Prostate gland (tissue), 2 donors: ENCODE results near the gene RIPOR3. TPM values are rescaled to one million over a fixed set of nuclear protein-coding genes. Genes with fewer than 3 reads are reported as not detected.

ENCODE experiments used
- DNase-seq: peaks from one replicate; pipeline ENCODE4 v3.0.0-alpha.2; 2019; ENCODE audit warnings: low spot score
- H3K27ac ChIP-seq, 2 donors: fragments of 200-600 bp; sonication (generic); 2 replicates each; pipeline ENCODE4 v1.5.1; 2017 to 2019
- H3K27me3 ChIP-seq: fragments of 200-600 bp; sonication (generic); replicated peaks from 2 replicates; pipeline ENCODE4 v1.5.1; 2019; ENCODE audit not compliant: insufficient read depth
- H3K36me3 ChIP-seq, 2 donors: fragments of 200-600 bp; sonication (generic); 1 replicate in 1 of 2; 2 replicates in 1 of 2; pipeline versions ENCODE4 v1.5.1 to v1.8.1; 2017 to 2019
- H3K4me1 ChIP-seq: fragments of 200-600 bp; sonication (generic); replicated peaks from 2 replicates; pipeline ENCODE4 v1.5.1; 2019
- H3K4me3 ChIP-seq, 2 donors: fragments of 200-600 bp; sonication (generic); 2 replicates each; pipeline ENCODE4 v1.5.1; 2017 to 2019
- H3K9me3 ChIP-seq: fragments of 200-600 bp; sonication (generic); 2 replicates; pipeline ENCODE4 v1.5.1; 2017
- POLR2A ChIP-seq: fragments of 450-650 bp; IDR thresholded peaks from one replicate; pipeline ENCODE4 v1.6.1; 2016; ENCODE audit warnings: antibody characterized with exemption, mild to moderate bottlenecking
- POLR2AphosphoS5 ChIP-seq: sonication (generic); formaldehyde crosslinking; IDR thresholded peaks from one replicate; pipeline ENCODE4 v1.6.1; 2017; ENCODE audit warnings: antibody characterized with exemption
- WGBS: methylation state at CpG from one replicate; pipeline ENCODE4 v1.1.5; 2018; 5-methylcytosine and 5-hydroxymethylcytosine counted together
- intact Hi-C: fragments of 100-400 bp; cut with DNase I; formaldehyde crosslinking; loops from one replicate; pipeline ENCODE4 v1.14.2; 2022
- total RNA-seq, 2 donors: library from RNA; depleted of rRNA; stranded (reverse); fragments of >200 nt; gene quantifications; one replicate each; pipeline ENCODE4 v1.1.0, GENCODE V29; 2016
- TF ChIP-seq, protein P1 (sequence below), 4 experiments: fragments of 200-600 bp in 2 of 4; fragments of 450-650 bp in 2 of 4; sonication (generic) in 2 of 4; IDR thresholded peaks; 1 replicate in 3 of 4; 2 replicates in 1 of 4; pipeline ENCODE4 v1.5.1; 2016 to 2019; ENCODE audit warnings: antibody characterized with exemption in 4 of 4, mild to moderate bottlenecking in 2 of 4, moderate library complexity in 2 of 4

RIPOR3 gene
- total RNA-seq, 2 donors from 2014 or later, result 0.55 to 11.3 TPM

DNA sequence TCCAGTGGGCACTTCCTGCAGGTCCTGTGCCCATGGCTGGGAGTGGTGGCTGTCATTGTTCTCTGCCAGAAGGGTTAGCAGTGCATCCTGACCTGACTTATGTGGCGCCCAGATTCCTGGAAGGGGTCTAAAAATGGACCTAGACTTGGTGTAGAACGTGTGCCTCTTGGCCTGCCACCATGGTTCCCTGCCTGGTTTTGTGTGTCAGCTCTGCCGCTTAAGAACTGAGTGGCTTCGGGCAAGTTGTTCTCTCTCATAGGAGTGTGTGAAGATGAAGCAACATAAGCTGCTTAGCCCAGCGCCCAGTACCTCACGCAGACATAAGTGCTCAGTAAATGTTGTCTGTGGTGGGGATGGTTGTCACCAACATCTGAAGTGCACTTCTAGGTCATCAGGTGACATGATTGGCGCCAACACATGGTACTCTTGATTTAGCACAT, 129.1 kb downstream of the RIPOR3 start:
- intact Hi-C loops, result no loop called here
- Histone ChIP-seq H3K9me3 (no peaks in the 10 kb centered on the region), H3K4me1 (no peaks in the 10 kb centered on the region), H3K4me3 (no peak overlapping the region), H3K27me3 (no peaks in the 10 kb centered on the region), H3K27ac (peak overlapping the region; percentile 38 to 44), H3K36me3 (no peaks in the 10 kb centered on the region)
- TF ChIP-seq POLR2AphosphoS5, result no peak
- TF ChIP-seq, protein P1, sequence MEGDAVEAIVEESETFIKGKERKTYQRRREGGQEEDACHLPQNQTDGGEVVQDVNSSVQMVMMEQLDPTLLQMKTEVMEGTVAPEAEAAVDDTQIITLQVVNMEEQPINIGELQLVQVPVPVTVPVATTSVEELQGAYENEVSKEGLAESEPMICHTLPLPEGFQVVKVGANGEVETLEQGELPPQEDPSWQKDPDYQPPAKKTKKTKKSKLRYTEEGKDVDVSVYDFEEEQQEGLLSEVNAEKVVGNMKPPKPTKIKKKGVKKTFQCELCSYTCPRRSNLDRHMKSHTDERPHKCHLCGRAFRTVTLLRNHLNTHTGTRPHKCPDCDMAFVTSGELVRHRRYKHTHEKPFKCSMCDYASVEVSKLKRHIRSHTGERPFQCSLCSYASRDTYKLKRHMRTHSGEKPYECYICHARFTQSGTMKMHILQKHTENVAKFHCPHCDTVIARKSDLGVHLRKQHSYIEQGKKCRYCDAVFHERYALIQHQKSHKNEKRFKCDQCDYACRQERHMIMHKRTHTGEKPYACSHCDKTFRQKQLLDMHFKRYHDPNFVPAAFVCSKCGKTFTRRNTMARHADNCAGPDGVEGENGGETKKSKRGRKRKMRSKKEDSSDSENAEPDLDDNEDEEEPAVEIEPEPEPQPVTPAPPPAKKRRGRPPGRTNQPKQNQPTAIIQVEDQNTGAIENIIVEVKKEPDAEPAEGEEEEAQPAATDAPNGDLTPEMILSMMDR (IDR thresholded peaks at IDR 0.05), result no peak
- TF ChIP-seq POLR2A, result no peak
- WGBS, result 87% methylated on average over 7 of the region's 7 CpGs
- DNase-seq, result no peak

DNA sequence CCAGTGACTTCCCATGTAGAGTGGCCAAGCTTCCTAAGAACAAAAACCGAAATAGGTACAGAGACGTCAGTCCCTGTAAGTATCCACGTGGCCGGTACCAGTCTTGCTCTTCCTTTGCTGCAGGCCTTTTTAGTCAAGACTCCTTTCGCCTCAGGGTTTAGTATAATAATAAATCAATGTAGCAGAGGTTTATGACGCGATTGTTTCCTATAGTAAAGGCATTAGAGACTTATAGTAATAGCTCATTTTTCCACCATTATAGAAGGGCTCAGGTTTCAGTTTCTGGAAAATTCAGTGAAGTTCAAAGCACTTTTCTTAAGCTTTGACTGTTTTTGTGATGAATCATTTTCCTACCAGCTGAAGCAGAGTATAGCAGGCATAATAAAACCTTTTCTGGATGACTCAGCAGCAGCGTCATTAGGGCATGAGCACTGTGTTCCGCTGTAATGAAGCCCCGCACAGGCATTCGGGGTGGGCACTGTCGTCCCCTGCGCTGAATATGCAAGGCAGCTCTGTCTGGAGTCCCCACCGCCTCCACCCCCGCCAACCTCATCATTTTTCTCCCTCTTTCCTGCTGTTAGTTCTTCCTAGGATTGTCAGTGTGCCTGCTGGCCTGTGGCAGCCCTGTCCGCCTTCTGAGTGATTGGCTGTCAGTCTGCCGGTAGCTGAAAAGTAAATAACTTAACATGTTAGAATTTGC, 129.8 kb downstream of the RIPOR3 start:
- Histone ChIP-seq H3K27ac (peak overlapping the region; percentile 38 to 44), H3K36me3 (no peaks in the 10 kb centered on the region), H3K4me1 (no peaks in the 10 kb centered on the region), H3K9me3 (no peaks in the 10 kb centered on the region), H3K4me3 (no peak overlapping the region), H3K27me3 (no peaks in the 10 kb centered on the region)
- DNase-seq, result no peak
- TF ChIP-seq, protein P1 (IDR thresholded peaks at IDR 0.05), result no peak
- TF ChIP-seq POLR2AphosphoS5, result peak; percentile 28
- intact Hi-C loops, result no loop called here
- WGBS, result 55% methylated on average over 17 of the region's 17 CpGs

DNA sequence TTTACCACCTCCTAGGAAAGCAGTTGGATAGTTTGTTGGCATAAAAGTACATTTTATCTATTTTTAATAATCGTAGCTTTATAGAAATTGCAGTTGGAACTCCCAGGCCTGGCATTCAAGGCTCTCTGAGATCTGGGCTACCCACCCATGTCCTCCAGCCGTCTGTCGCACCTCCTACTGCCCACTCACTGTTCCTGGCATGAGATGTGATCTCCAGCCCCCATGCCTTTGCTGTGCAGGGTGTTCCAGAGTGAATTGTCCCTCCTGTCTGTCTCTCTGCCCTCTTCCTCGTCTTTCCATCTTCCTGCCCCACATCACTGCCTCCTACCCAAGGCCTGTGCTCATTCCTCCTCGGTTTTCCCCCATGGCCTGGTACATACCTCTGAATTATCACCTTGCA, 130.5 kb downstream of the RIPOR3 start:
- H3K4me1 ChIP-seq, result no peaks in the 10 kb centered on the region
- DNase-seq, result no peak
- H3K9me3 ChIP-seq, result no peaks in the 10 kb centered on the region
- peak overlapping the region; percentile 26 to 44 for H3K27ac ChIP-seq
- H3K4me3 ChIP-seq, result no peak overlapping the region
- 63% methylated on average over 5 of the region's 5 CpGs for WGBS
- no peaks in the 10 kb centered on the region for H3K27me3 ChIP-seq
- intact Hi-C loops, result no loop called here
- no peak for TF ChIP-seq POLR2AphosphoS5
- no peak for TF ChIP-seq POLR2A
- TF ChIP-seq, protein P1 (IDR thresholded peaks at IDR 0.05), result no peak
- no peaks in the 10 kb centered on the region for H3K36me3 ChIP-seq

DNA sequence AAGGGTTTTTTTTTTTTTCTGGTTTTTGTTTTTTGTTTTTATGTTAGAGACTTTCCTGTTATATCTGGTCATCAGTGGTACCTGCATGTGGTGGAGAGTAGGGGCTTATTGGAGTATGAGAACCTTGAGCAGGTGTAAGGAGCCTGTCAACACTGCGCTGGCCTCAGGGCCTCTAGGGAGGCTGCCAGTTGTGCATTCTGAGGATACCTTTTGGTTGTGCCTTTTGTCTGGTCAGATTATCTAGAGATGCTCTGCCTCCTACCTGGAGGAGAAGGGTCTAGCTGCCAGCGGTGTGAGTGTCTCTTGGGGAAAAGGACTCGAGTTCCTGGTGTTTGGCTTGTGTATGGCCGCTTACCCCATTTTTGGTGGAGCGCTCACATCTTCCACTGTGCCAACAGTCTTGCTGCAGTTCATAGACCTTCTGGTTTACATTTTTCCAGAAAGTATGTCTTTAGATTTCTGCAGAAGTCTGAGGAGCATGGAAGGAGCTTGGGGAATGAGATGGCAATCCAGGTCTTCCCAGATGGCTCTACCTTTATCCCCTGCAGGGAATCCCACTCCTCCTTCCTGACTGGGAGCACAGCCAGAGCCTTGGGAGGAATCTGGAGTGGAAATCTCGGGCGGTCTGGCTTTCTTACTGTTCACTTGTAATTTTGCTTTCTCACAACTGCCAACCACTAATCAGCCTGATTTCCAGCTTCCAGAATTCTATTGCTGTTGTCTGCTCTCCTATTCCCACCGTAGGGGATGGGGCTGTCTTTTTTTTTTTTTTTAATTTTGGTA, 131.3 kb downstream of the RIPOR3 start:
- intact Hi-C loops, result no loop called here
- Histone ChIP-seq H3K4me3 (no peak overlapping the region), H3K27me3 (no peaks in the 10 kb centered on the region), H3K4me1 (no peaks in the 10 kb centered on the region), H3K27ac (no peak overlapping the region), H3K9me3 (no peaks in the 10 kb centered on the region), H3K36me3 (no peaks in the 10 kb centered on the region)
- TF ChIP-seq POLR2A, result no peak
- TF ChIP-seq, protein P1 (IDR thresholded peaks at IDR 0.05), result no peak
- no peak for TF ChIP-seq POLR2AphosphoS5
- 77% methylated on average over 8 of the region's 8 CpGs for WGBS
- DNase-seq, result no peak
